Muscle of leg (tissue), 11 donors: ENCODE results near the gene RAB33B. TPM values are rescaled to one million over a fixed set of nuclear protein-coding genes. Genes with fewer than 3 reads are reported as not detected.

ENCODE experiments used
- DNase-seq: peaks from one replicate; pipeline ENCODE4 v3.0.0; 2013
- H3K27ac ChIP-seq: one replicate; pipeline ENCODE4 v1.5.1; 2013; ENCODE audit warnings: mild to moderate bottlenecking, low read length, control low read depth
- H3K27me3 ChIP-seq: one replicate; pipeline ENCODE4 v1.6.1; 2013; ENCODE audit warnings: low read length; ENCODE audit not compliant: control insufficient read depth, insufficient read depth
- H3K36me3 ChIP-seq: one replicate; pipeline ENCODE4 v1.6.1; 2013; ENCODE audit warnings: low read length; ENCODE audit not compliant: control insufficient read depth, insufficient read depth
- H3K4me1 ChIP-seq: one replicate; pipeline ENCODE4 v1.6.1; 2013; ENCODE audit warnings: low read length; ENCODE audit not compliant: control insufficient read depth, insufficient read depth
- H3K4me3 ChIP-seq: one replicate; pipeline ENCODE4 v1.5.1; 2013; ENCODE audit warnings: low read length, control low read depth
- H3K9me3 ChIP-seq: replicated peaks from 2 replicates; pipeline ENCODE4 v1.6.1; 2013; ENCODE audit warnings: low read depth, low read length; ENCODE audit not compliant: control insufficient read depth
- WGBS: methylation state at CpG from one replicate; pipeline ENCODE4 v1.1.5; 2013; ENCODE audit warnings: missing lambda C conversion rate; ENCODE audit not compliant: insufficient coverage; 5-methylcytosine and 5-hydroxymethylcytosine counted together
- polyA plus RNA-seq, 8 donors: library from polyadenylated mRNA; unstranded; fragments of 120-200 nt; gene quantifications; one replicate each; pipeline versions ENCODE4 v1.2.1 to v1.2.3, GENCODE V29; 2013; ENCODE audit warnings: inconsistent platforms in 1 of 8, low replicate concordance in 1 of 8; ENCODE audit not compliant: insufficient read length in 8 of 8, insufficient read depth in 1 of 8
- total RNA-seq: library from RNA; stranded (reverse); fragments of 120-200 nt; gene quantifications from one replicate; pipeline ENCODE4 v1.2.4, GENCODE V29; 2013

Gene RAB33B
- total and polyA plus RNA-seq, 9 donors, result 6.9 to 12.0 (median 9.4) TPM

DNA sequence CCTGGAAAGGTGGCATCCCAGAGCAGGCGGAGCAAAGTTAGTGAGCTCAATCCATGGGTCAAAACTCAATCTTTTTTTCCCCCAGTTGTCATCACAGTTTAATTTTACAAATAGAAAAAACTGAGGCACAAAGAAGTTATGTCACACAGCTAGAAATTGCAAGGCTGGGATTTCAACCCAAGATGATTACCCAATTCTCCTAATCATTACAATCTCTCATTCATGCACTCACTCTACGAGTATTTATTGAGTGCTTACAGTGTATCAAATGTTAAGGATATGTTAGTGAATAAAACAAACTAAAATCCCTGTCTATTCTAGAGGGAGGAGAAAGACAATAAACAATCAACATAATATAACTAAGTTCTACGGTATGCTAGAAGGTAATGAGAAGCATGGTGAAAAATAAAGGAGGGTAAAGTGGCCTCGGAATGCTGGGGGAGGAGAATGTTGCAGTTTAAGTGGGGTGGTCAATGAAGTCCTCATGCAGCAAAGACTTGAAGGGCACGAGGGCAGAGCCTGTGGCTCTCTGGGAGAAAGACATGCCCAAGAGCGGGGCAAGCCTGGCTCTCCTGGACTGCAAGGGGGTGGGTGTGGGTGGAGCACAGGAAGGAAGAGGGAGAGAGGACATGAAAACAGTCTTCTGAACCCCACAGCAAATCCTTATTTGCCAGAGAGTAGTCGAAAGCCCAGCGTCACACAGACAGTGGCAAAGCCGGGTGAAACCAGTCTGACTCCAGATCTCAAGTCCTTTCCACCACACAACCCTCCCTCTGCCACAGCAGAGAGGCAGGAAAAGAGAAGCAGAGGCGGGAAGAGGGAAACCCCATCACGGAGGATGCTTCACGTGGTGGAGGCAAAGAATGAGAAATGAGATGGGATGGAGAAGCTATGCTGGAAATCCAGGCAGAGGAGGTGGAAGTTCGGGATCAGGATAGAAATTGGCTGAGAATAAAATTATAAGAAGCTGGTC lies 48.3 kb downstream of the RAB33B start:
- Histone ChIP-seq H3K36me3 (peaks cover 16% of the 10 kb centered on the region), H3K27me3 (no peaks in the 10 kb centered on the region), H3K27ac (no peak overlapping the region), H3K4me1 (peaks cover 3% of the 10 kb centered on the region), H3K4me3 (no peak overlapping the region), H3K9me3 (no peaks in the 10 kb centered on the region)
- no peak for DNase-seq
- WGBS, result 87% methylated on average over 5 of the region's 13 CpGs

DNA sequence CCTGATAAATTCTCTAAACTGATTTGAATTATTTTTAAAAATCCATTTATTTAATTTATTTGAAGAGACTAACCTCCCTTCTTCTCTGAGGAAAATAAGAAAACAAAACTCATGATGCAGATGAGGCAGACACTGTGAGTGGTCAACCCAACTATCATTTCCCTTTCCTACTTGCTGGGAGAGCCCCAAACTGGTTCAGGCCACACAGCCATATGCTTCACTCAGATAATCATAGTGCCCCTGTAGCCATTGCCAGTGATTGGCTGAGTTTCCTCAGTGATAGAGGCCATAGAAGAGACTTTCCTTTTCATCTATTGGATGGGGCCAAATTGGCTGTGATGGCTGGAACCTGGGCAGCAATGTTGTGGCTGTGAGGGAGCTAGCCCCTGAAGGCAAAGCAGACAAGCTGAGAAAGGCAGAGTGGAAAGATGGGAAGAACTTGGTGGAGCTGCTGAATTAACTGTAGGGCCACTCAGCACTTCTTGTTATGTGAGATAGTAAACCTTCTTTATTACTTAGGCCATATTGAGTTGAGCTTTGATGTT lies 49.8 kb downstream of the RAB33B start:
- Histone ChIP-seq H3K36me3 (peaks cover 23% of the 10 kb centered on the region), H3K9me3 (no peaks in the 10 kb centered on the region), H3K4me1 (no peaks in the 10 kb centered on the region)

GRCh38 chr4:139506774-139507173 lies 52.9 kb downstream of the RAB33B start:
- H3K36me3 ChIP-seq, result peaks cover 46% of the 10 kb centered on the region
- 100% methylated on average over 2 of the region's 9 CpGs for WGBS
- no peaks in the 10 kb centered on the region for H3K9me3 ChIP-seq
- no peak overlapping the region for H3K27ac ChIP-seq
- H3K4me3 ChIP-seq, result no peak overlapping the region
- H3K4me1 ChIP-seq, result peaks cover 10% of the 10 kb centered on the region
- H3K27me3 ChIP-seq, result no peaks in the 10 kb centered on the region
- no peak for DNase-seq

More for the DNA sequence above, 49.8 kb downstream of the RAB33B start:
- Histone ChIP-seq H3K27ac (no peak overlapping the region), H3K27me3 (no peaks in the 10 kb centered on the region), H3K4me3 (no peak overlapping the region)
- DNase-seq, result no peak

DNA sequence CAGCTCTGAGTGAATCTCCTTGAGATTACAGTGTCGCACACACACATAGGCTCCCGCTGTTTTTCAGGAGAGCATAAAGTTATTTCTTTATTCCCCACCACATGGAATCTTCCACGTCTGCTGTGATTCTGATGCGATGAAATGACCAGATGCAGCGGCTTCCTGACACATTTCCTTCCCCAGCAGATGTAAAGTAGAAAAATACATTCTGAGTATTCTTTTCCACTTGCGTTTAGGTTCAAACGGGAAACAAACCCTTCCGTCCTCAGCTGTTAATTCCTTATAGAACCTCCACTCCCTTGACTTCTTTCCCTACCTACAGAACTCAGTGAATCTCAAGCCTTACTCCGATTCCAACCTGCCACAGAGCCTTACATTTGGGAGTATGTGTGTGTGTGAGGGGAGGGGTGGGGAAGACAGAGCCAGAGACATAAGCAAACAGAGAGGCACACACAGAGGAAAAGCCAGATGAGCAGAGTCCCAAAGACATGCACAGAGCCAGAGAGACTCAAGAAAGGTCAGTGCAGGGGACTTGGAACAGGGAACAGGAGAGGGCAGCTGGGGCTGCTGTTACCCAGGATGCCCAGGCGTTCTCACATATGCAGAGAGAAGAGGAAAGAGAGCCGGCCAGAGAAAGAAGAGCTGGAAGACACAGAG lies 54.8 kb downstream of the RAB33B start:
- peak overlapping the region; percentile 65 for H3K27ac ChIP-seq
- 41% methylated on average over 3 of the region's 11 CpGs for WGBS
- no peaks in the 10 kb centered on the region for H3K27me3 ChIP-seq
- peaks cover 16% of the 10 kb centered on the region for H3K4me1 ChIP-seq
- no peak overlapping the region for H3K4me3 ChIP-seq
- H3K36me3 ChIP-seq, result peaks cover 51% of the 10 kb centered on the region
- H3K9me3 ChIP-seq, result no peaks in the 10 kb centered on the region
- DNase-seq, result peak; percentile 63

DNA sequence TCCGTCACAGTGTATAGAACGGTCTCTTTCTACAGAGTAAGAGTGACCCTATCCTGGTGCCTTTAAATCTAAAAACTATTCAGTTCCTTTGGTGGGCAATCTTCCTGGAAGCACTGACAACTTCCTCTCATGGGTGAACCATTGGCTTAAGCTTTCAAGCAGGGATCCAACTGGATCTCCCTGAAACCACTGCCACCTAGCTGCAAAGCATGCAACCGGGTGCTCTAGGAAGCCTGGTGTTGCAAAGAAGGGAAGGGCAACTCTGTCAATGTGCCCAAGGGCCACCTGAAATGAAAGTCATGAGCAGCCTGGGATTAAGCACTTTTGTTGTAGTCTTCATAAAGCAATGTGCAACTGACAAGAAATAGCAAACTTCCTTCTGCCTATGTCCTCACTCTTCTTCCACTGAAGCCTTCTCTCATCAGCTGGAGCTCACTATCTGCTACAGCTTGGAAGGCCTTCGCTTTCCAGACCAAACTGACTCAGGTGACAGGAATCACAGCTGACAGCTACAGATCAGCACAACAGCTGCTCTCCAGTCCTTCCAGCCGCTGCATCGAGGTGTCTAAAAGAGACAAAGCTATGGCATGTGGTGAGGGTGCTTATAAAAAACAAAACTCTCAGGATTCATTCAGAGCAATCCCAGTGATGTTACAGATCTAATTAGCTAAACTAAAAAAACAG lies 55.9 kb downstream of the RAB33B start:
- Histone ChIP-seq H3K36me3 (peaks cover 52% of the 10 kb centered on the region), H3K4me3 (no peak overlapping the region), H3K9me3 (no peaks in the 10 kb centered on the region), H3K27me3 (no peaks in the 10 kb centered on the region), H3K27ac (peak overlapping the region; percentile 30), H3K4me1 (peaks cover 16% of the 10 kb centered on the region)
- no peak for DNase-seq
- WGBS, result 60% methylated on average over 2 of the region's 6 CpGs

- Histone ChIP-seq H3K36me3 (peaks cover 52% of the 10 kb centered on the region), H3K4me3 (no peak overlapping the region), H3K27me3 (no peaks in the 10 kb centered on the region), H3K27ac (no peak overlapping the region), H3K4me1 (peaks cover 21% of the 10 kb centered on the region), H3K9me3 (no peaks in the 10 kb centered on the region)
- no peak for DNase-seq
- 81% methylated on average over 10 of the region's 10 CpGs for WGBS
These were observed 57.4 kb downstream of the RAB33B start for GRCh38 chr4:139511320-139511719.

DNA sequence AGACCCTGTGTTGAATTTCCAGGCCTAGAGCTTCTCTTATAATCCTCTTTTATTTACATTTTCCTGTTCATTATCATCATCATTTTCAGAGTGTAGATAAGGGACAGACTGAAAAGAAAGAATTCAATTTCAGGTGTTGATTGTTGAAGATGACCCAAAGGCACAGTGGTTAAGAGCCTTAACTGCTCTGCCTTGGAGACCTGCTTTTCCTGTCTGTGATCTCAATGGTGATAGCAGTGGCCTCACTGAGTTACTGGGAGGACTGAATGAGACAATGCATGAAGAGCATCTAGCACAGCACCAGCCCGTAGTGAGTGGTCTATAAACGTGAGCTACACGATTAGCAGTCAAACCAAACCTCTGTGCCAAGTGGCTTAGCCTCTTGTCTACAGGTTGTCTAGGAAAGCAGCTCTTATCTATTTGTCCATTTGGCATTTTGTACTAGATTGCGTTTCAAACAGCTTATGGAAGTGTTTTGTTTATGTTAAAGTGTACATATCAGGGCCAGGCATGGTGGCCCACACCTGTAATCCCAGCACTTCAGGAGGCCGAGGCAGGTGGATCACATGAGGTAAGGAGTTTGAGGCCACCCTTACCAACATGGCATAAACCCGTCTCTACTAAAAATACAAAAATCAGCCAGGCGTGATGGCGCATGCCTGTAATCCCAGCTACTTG lies 60.6 kb downstream of the RAB33B start:
- Histone ChIP-seq H3K4me3 (no peak overlapping the region), H3K4me1 (peaks cover 18% of the 10 kb centered on the region), H3K9me3 (no peaks in the 10 kb centered on the region), H3K36me3 (peaks cover 60% of the 10 kb centered on the region), H3K27ac (no peak overlapping the region), H3K27me3 (no peaks in the 10 kb centered on the region)
- 72% methylated on average over 4 of the region's 8 CpGs for WGBS
- no peak for DNase-seq

DNA sequence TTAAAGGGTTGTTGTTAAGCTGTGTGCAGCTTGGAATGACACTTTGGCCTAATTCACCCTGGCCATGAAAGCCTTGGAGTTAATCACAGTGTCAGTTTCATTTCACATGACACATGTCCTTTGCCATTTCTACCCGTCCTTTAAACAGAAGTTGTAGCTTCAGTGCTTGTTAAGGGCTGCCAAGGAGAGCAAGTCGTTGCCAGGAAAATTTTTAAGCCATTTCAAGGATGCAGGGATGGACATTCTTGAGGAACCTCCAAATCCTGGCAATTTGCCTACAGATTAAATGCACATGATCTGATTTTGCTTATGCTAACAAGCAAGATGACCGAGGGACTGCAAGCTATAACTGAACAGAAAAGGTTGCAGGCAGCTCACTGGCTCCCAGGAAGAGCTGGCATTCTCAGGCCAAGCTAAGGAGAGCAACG lies 61.6 kb downstream of the RAB33B start:
- peaks cover 52% of the 10 kb centered on the region for H3K36me3 ChIP-seq
- H3K27me3 ChIP-seq, result no peaks in the 10 kb centered on the region
- H3K4me3 ChIP-seq, result no peak overlapping the region
- H3K27ac ChIP-seq, result no peak overlapping the region
- peaks cover 12% of the 10 kb centered on the region for H3K4me1 ChIP-seq
- 19% methylated on average over 3 of the region's 4 CpGs for WGBS
- no peaks in the 10 kb centered on the region for H3K9me3 ChIP-seq
- DNase-seq, result peak; percentile 74

- peak overlapping the region; percentile 4 for H3K27ac ChIP-seq
- peak; percentile 60 for DNase-seq
These were observed 68.0 kb downstream of the RAB33B start for GRCh38 chr4:139521754-139522401.

More at GRCh38 chr4:139521754-139522401, 68.0 kb downstream of the RAB33B start:
- Histone ChIP-seq H3K4me3 (no peak overlapping the region), H3K9me3 (no peaks in the 10 kb centered on the region), H3K4me1 (peaks cover 14% of the 10 kb centered on the region), H3K27me3 (no peaks in the 10 kb centered on the region), H3K36me3 (peaks cover 62% of the 10 kb centered on the region)
- WGBS, result no CpG with 5 or more reads among the region's 4 CpGs
